Thoracic aorta endothelial cell (primary cell): Measurements from ENCODE around the gene NEO1. TPM values are rescaled to one million over a fixed set of nuclear protein-coding genes. Genes with fewer than 3 reads are reported as not detected.

ENCODE experiments used
- small RNA-seq: library from RNA; depleted of rRNA; stranded (forward); fragments of <200 nt; gene quantifications from one replicate; pipeline ENCODE3, GENCODE V24; 2012
- total RNA-seq: library from RNA; depleted of rRNA; stranded (reverse); fragments of >200 nt; gene quantifications from 2 replicates; pipeline ENCODE4 v1.2.3, GENCODE V29; 2012

Gene NEO1, protein sequence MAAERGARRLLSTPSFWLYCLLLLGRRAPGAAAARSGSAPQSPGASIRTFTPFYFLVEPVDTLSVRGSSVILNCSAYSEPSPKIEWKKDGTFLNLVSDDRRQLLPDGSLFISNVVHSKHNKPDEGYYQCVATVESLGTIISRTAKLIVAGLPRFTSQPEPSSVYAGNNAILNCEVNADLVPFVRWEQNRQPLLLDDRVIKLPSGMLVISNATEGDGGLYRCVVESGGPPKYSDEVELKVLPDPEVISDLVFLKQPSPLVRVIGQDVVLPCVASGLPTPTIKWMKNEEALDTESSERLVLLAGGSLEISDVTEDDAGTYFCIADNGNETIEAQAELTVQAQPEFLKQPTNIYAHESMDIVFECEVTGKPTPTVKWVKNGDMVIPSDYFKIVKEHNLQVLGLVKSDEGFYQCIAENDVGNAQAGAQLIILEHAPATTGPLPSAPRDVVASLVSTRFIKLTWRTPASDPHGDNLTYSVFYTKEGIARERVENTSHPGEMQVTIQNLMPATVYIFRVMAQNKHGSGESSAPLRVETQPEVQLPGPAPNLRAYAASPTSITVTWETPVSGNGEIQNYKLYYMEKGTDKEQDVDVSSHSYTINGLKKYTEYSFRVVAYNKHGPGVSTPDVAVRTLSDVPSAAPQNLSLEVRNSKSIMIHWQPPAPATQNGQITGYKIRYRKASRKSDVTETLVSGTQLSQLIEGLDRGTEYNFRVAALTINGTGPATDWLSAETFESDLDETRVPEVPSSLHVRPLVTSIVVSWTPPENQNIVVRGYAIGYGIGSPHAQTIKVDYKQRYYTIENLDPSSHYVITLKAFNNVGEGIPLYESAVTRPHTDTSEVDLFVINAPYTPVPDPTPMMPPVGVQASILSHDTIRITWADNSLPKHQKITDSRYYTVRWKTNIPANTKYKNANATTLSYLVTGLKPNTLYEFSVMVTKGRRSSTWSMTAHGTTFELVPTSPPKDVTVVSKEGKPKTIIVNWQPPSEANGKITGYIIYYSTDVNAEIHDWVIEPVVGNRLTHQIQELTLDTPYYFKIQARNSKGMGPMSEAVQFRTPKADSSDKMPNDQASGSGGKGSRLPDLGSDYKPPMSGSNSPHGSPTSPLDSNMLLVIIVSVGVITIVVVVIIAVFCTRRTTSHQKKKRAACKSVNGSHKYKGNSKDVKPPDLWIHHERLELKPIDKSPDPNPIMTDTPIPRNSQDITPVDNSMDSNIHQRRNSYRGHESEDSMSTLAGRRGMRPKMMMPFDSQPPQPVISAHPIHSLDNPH (N-terminal part only)
- total RNA-seq, result 0.27 and 0.29 TPM in 2 replicates

GRCh38 chr15:73051807-73052652 is at the start of gene NEO1:
NEO1 (plus strand) TSS chr15:73052463; CDS start chr15:73052676, 213 bp downstream.

Small RNAs within 50 kb of the gene (small RNA-seq; reads per million reads assigned to genes)
- not detected for gene FKBP1AP2
